Dermis microvascular lymphatic vessel endothelial cell (primary cell): ENCODE data around the gene UBE2C. TPM values are rescaled to one million over a fixed set of nuclear protein-coding genes. Genes with fewer than 3 reads are reported as not detected.

Experiments used
- DNase-seq, 2 donors: peaks; one replicate each; pipeline versions ENCODE4 v3.0.0 to v3.0.0-alpha.2; 2010; ENCODE audit warnings: low read depth in 2 of 2
- total RNA-seq: library from RNA; depleted of rRNA; stranded (reverse); fragments of >200 nt; gene quantifications from 2 replicates; pipeline ENCODE4 v1.2.1, GENCODE V29; 2014

The UBE2C gene
- total RNA-seq, 1 donor from 2014 or later = 17.1 TPM

GRCh38 chr20:45857882-45858216 is 45.4 kb downstream of the UBE2C start:
- peak in 1 of 2 donors; percentile 15 for DNase-seq

GRCh38 chr20:45859916-45860315 is 47.5 kb downstream of the UBE2C start:
- no peak for DNase-seq

- no peak for DNase-seq
These were observed 48.2 kb downstream of the UBE2C start for GRCh38 chr20:45860560-45861220.

- peak; percentile 23 to 63 for DNase-seq
These were observed 49.0 kb downstream of the UBE2C start for GRCh38 chr20:45861221-45862075.

GRCh38 chr20:45863543-45864470 is 51.4 kb downstream of the UBE2C start:
- DNase-seq = no peak

GRCh38 chr20:45866454-45866853 is 54.0 kb downstream of the UBE2C start:
- DNase-seq = no peak

Other genes with a start within 250 kb of the UBE2C start
- not detected in 2 replicates for gene WFDC8, start 233.4 kb upstream of the UBE2C start, total RNA-seq
- not detected in 2 replicates for gene WFDC10A, start 182.9 kb upstream of the UBE2C start, total RNA-seq
- not detected in 2 replicates for gene WFDC9, start 181.4 kb upstream of the UBE2C start, total RNA-seq
- gene WFDC11, start 142.4 kb upstream of the UBE2C start, total RNA-seq = not detected in 2 replicates
- not detected in 2 replicates for gene WFDC13, start 110.6 kb upstream of the UBE2C start, total RNA-seq
- gene WFDC10B, start 107.6 kb upstream of the UBE2C start, total RNA-seq = not detected in 2 replicates
- not detected in 2 replicates for gene SPINT4, start 90.3 kb upstream of the UBE2C start, total RNA-seq
- gene WFDC3, start 20.8 kb upstream of the UBE2C start, total RNA-seq = not detected in 2 replicates
- 13.9 and 16.2 TPM in 2 replicates for gene DNTTIP1, start 20.7 kb upstream of the UBE2C start, total RNA-seq
- gene TNNC2, start 14.7 kb downstream of the UBE2C start, total RNA-seq = 0.13 TPM in 1 of 2 replicates, not detected in the other
- 11.7 and 13.4 TPM in 2 replicates for gene SNX21, start 21.2 kb downstream of the UBE2C start, total RNA-seq
- 26.8 and 36.0 TPM in 2 replicates for gene ACOT8, start 44.7 kb downstream of the UBE2C start, total RNA-seq
- gene ZSWIM3, start 45.0 kb downstream of the UBE2C start, total RNA-seq = 6.2 and 9.7 TPM in 2 replicates
- 2.8 and 4.7 TPM in 2 replicates for gene ZSWIM1, start 68.6 kb downstream of the UBE2C start, total RNA-seq
- gene SPATA25, start 75.0 kb downstream of the UBE2C start, total RNA-seq = 0.51 and 1.0 TPM in 2 replicates
- 2.3 and 4.0 TPM in 2 replicates for gene NEURL2, start 78.6 kb downstream of the UBE2C start, total RNA-seq
- 29.4 and 73.2 TPM in 2 replicates for gene CTSA, start 78.7 kb downstream of the UBE2C start, total RNA-seq
- 2.8 and 3.5 TPM in 2 replicates for gene PLTP, start 99.5 kb downstream of the UBE2C start, total RNA-seq
- 7.2 and 11.5 TPM in 2 replicates for gene PCIF1, start 122.0 kb downstream of the UBE2C start, total RNA-seq
- gene ZNF335, start 159.6 kb downstream of the UBE2C start, total RNA-seq = 6.0 and 9.0 TPM in 2 replicates
- 0.13 TPM in 1 of 2 replicates, not detected in the other for gene MMP9, start 196.3 kb downstream of the UBE2C start, total RNA-seq
- 0.13 and 0.51 TPM in 2 replicates for gene SLC12A5, start 216.6 kb downstream of the UBE2C start, total RNA-seq